GM12864 (cell line): ENCODE results near the gene TMEM222.
"Not testable (repeated sequence)": the region's sequence is repeated elsewhere in the genome, so short reads cannot be mapped to it uniquely, and the experiment has no call there.

ENCODE experiments used
- DNase-seq: peaks from one replicate; pipeline ENCODE4 v3.0.0-alpha.2; 2011; ENCODE audit warnings: low read depth
- H3K4me3 ChIP-seq: 2 replicates; pipeline ENCODE4 v1.5.1; 2011; ENCODE audit warnings: mild to moderate bottlenecking, low read depth, low read length, control low read depth
- TF ChIP-seq, protein P1 (sequence below): IDR thresholded peaks from 2 replicates; pipeline ENCODE4 v1.5.1; 2011; ENCODE audit warnings: low read depth, mild to moderate bottlenecking, moderate library complexity, low read length, control low read depth, inconsistent platforms; ENCODE audit errors: missing control alignments

TMEM222 gene, protein sequence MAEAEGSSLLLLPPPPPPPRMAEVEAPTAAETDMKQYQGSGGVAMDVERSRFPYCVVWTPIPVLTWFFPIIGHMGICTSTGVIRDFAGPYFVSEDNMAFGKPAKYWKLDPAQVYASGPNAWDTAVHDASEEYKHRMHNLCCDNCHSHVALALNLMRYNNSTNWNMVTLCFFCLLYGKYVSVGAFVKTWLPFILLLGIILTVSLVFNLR

DNA sequence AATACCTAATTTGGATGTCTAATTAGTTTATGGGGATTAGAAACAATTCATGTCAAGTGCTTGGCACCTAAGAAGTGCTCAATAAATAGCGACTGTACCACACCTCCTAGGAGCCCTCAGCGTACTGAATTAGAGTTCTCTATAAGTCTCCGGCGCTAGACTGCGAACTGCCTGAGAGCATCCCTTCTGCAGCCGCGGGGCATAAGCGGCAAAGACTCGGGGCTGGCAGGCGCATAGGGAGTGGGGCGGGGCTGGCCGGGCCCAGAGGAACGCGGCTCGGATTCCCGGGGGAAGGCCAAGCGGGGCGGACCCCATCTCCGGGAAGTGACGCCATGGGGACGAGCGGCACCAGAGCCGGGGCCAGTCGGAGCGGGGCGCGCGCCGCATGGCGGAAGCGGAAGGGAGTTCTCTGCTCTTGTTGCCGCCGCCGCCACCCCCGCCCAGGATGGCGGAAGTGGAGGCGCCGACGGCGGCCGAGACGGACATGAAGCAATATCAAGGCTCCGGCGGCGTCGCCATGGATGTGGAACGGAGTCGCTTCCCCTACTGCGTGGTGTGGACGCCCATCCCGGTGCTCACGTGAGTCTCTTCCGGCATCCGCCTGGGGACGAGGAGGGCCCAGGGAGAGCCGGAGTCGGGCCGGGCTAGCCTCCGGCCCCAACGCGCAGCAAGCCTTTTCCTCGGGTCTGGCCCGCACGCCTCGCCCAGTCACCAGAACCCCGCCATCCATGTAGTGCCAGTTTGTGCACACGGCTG, at the start of gene TMEM222:
TMEM222 (plus strand) TSS at position 351 of the 756 bp plus-strand sequence; CDS start at position 386, 35 bp downstream.
- peak; percentile 85 for DNase-seq
- peak within 1 kb of the TSS; percentile 99 for H3K4me3 ChIP-seq
- TF ChIP-seq, protein P1, sequence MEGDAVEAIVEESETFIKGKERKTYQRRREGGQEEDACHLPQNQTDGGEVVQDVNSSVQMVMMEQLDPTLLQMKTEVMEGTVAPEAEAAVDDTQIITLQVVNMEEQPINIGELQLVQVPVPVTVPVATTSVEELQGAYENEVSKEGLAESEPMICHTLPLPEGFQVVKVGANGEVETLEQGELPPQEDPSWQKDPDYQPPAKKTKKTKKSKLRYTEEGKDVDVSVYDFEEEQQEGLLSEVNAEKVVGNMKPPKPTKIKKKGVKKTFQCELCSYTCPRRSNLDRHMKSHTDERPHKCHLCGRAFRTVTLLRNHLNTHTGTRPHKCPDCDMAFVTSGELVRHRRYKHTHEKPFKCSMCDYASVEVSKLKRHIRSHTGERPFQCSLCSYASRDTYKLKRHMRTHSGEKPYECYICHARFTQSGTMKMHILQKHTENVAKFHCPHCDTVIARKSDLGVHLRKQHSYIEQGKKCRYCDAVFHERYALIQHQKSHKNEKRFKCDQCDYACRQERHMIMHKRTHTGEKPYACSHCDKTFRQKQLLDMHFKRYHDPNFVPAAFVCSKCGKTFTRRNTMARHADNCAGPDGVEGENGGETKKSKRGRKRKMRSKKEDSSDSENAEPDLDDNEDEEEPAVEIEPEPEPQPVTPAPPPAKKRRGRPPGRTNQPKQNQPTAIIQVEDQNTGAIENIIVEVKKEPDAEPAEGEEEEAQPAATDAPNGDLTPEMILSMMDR, result no peak

DNA sequence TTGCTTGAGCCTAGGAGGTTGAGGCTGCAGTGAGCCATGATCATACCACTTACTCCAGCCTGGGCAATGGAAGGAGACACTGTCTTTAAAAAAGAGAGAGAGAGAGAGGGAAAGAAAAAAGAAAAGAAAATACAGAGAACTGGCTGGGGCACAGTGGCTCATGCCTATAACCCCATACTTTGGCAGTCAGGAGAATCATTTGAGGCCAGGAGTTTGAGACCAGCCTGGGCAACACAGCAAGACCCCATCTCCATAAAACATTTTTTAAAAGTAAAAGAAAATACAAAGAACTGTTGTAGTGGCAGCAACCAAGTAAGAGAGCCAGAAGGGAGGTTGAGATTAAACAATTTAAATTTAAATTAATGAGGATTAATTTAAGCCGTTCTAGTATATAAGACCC, 47.8 kb upstream of the TMEM222 start:
- TF ChIP-seq, protein P1, result no peak
- no peak for DNase-seq

DNA sequence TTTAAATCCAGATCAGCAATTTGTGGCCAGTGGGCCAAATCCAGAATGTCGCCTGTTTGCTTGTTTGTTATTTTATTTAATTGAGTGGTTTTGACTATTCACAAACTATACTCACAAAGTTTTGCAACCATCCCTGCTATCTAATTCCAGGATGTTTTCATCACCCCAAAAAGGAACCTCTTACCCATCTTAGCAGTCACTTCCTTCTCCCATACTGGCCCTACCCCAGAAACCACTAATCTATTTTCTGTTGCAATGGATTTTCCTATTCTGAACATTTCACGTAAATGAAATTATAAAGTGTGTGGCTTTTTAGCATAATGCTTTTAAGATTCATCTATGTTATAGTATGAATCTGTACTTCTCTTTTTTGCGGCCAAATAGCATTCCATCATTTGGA, 46.3 kb upstream of the TMEM222 start:
- TF ChIP-seq, protein P1, result no peak
- H3K4me3 ChIP-seq, result no peak overlapping the region
- DNase-seq, result no peak

More for the DNA sequence above, 47.8 kb upstream of the TMEM222 start:
- H3K4me3 ChIP-seq, result no peak overlapping the region

DNA sequence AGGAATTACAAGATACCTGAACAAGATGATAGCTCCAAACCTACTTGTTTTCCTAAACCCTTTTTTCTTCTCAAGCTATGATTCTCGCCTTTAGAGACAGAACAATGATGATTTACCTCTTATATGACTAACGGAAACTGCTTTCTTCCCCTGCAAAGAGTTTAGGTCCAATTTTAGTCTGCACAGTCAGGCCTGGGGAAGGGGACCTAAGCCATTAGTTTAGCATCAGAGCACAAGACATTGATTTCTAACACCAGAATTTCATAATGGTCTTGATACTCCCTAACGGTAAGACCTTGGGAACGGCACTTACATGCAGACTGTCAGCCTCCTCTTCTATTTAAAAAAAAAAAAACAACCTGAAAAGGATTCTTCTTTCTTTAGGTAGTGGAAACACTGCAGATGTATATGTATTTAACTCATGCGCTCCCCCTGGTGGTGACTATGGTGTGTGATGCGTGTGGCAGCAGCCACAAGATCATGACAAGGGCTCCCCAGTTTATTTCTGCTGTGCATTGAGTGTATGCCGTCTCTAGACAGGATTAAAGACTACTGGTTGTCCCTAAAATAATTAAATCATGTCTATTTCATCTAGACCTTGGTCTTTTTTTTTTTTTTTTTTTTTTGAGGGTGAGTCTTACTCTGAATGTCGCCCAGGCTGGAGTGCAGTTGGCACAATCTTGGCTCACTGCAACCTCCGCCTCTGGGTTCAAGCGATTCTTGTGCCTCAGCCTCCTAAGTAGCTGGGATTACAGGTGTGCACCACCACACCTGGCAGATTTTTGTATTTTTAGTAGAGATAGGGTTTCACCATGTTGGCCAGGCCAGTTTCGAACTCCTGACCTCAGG, 37.3 kb upstream of the TMEM222 start:
- TF ChIP-seq, protein P1, result peak; percentile 73
- DNase-seq, result peak; percentile 57
- no peak overlapping the region for H3K4me3 ChIP-seq

DNA sequence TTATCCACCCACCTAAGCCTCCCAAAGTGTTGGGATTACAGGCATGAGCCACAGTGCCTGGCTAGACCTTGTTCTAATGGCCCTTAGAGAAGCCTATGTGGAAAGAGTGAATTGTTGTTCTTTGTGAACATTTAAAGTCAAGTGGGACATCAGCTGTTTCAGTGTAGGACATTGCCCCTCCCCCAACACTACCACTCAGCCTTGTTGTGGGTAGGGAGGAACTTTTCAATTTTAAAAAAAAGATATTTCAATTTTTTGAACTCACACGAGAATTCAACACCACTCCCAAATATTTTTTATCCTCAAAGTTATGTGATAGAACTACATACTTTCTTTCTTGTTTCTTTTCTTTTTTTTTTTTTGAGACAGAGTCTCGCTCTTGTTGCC, 36.7 kb upstream of the TMEM222 start:
- no peak for DNase-seq
- H3K4me3 ChIP-seq, result no peak overlapping the region
- TF ChIP-seq, protein P1, result no peak

DNA sequence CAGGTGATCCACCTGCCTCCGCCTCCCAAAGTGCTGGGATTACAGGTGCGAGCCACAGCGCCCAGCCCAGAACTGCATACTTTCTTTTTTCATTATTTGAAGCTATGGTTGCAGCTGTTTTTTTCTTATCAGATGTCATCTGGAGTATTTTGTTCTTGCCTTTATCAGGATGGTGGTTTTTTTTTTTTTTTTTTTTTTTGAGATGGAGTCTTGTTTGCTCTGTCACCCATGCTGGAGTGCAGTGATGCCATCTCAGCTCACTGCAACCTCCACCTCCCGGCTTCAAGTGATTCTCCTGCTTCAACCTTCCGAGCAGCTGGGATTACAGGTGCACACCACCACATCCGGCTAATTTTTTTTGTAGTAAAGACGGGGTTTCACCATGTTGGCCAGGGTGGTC, 36.1 kb upstream of the TMEM222 start:
- not testable (repeated sequence) for DNase-seq

DNA sequence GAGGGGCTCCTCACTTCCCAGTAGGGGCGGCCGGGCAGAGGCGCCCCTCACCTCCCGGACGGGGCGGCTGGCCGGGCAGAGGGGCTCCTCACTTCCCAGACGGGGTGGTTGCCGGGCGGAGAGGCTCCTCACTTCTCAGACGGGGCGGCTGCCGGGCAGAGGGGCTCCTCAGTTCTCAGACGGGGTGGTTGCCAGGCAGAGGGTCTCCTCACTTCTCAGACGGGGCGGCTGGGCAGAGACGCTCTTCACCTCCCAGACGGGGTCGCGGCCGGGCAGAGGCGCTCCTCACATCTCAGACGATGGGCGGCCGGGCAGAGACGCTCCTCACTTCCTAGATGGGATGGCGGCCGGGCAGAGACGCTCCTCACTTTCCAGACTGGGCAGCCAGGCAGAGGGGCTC, 32.8 kb upstream of the TMEM222 start:
- H3K4me3 ChIP-seq, DNase-seq: not testable (repeated sequence)

More for the DNA sequence above, 36.1 kb upstream of the TMEM222 start:
- not testable (repeated sequence) for H3K4me3 ChIP-seq

DNA sequence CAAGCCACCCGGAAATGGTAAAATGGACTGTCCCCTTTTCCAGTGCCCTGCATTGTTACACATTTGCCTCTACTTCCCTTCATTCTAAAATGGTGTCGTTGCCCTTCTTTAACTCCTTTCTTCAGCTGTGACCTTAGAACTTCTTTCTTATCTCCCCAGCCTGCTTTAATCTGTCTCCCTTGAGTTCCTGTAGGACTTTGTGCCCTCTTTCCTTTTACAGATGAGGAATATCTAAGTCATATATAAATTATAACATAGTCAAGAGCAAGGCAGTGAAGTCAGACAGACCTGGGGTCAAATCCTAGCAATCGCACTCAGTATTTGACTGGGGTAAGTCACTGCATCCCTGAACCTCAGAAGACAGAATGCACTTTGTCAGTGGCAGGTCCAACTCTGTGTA, 31.4 kb upstream of the TMEM222 start:
- no peak for DNase-seq
- H3K4me3 ChIP-seq, result no peak overlapping the region
- TF ChIP-seq, protein P1, result no peak
